ENCODE results near the gene MPV17L. TPM values are rescaled to one million over a fixed set of nuclear protein-coding genes. Genes with fewer than 3 reads are reported as not detected.

Gene MPV17L
- total RNA-seq (2022; extraction: Qiagen RNA extraction; ENCODE audit: low read depth), result 4.1 to 5.9 TPM (median 5.7 TPM) in 5 replicates

GRCh38 chr16:15395631-15396508 lies at the start of gene MPV17L:
Gene MPV17L (plus strand): TSS chr16:15395754. CDS start chr16:15395898, 144 bp downstream.

GRCh38 chr16:15378194-15378593 lies 17.4 kb upstream of the MPV17L start, which contains the start of gene NPIPA5:
Gene NPIPA5 (minus strand): TSS chr16:15378294. CDS start chr16:15378294, 0 bp downstream.

GRCh38 chr16:15434425-15435215 lies 39.1 kb downstream of the MPV17L start, which contains the start of gene BMERB1:
Gene BMERB1 (plus strand): TSS chr16:15434588. CDS start chr16:15434654, 66 bp downstream.

Other genes starting within 250 kb of the MPV17L start
- 1.9 to 5.4 TPM (median 2.7 TPM) in 4 of 5 replicates, not detected in the other for gene NPIPA5, start 17.5 kb upstream of the MPV17L start, total RNA-seq (2022; extraction: Qiagen RNA extraction; ENCODE audit: low read depth)
- 72.6 to 94.4 TPM (median 83.6 TPM) in 5 replicates for gene BMERB1, start 38.8 kb downstream of the MPV17L start, total RNA-seq (2022; extraction: Qiagen RNA extraction; ENCODE audit: low read depth)
- 9.0 to 12.2 TPM (median 11.4 TPM) in 5 replicates for gene MARF1, start 247.4 kb downstream of the MPV17L start, total RNA-seq (2022; extraction: Qiagen RNA extraction; ENCODE audit: low read depth)

Data from A549 treated with ZK216348 at 1 μM for 4 hours (cell line).